Upper lobe of right lung (tissue), 1 donor: ENCODE results near the gene TBC1D21. TPM values are rescaled to one million over a fixed set of nuclear protein-coding genes. Genes with fewer than 3 reads are reported as not detected.

Experiments
- ATAC-seq: fragments of 200-7000 bp; cut with Tn5 transposase; one replicate; pipeline ENCODE4 v1.9.1; 2020; ENCODE audit warnings: mild to moderate bottlenecking, moderate library complexity
- DNase-seq: peaks from one replicate; pipeline ENCODE4 v3.0.0-alpha.2; 2020
- H3K27ac ChIP-seq: fragments of 200-600 bp; one replicate; pipeline ENCODE4 v1.8.0; 2022
- H3K27me3 ChIP-seq: fragments of 200-600 bp; one replicate; pipeline ENCODE4 v1.8.0; 2022; ENCODE audit warnings: mild to moderate bottlenecking
- H3K36me3 ChIP-seq: fragments of 200-600 bp; one replicate; pipeline ENCODE4 v1.8.0; 2022
- H3K4me1 ChIP-seq: fragments of 200-600 bp; one replicate; pipeline ENCODE4 v1.8.0; 2022
- H3K4me3 ChIP-seq: fragments of 200-600 bp; one replicate; pipeline ENCODE4 v1.8.0; 2022; ENCODE audit warnings: mild to moderate bottlenecking
- H3K9me3 ChIP-seq: fragments of 200-600 bp; one replicate; pipeline ENCODE4 v1.8.0; 2022
- intact Hi-C: fragments of 100-400 bp; cut with DNase I; formaldehyde crosslinking; loops from one replicate; pipeline ENCODE4 v1.11.0; 2022
- total RNA-seq: library from RNA; stranded (reverse); fragmentation: NEBNext Ultra II Directional; extraction: Animal tissue kit (Norgen Biotek cat#: 25700); gene quantifications from one replicate; pipeline ENCODE4 v1.2.1, GENCODE V29; 2021
- TF ChIP-seq, protein P1 (sequence below): fragments of 200-600 bp; IDR thresholded peaks from one replicate; pipeline ENCODE4 v1.8.0; 2022; ENCODE audit warnings: antibody characterized with exemption
- donor health status: DM: no; HTN: yes; CAD: no; lungs with severe emphysema.

TBC1D21 gene
- total RNA-seq, 1 donor from 2014 or later: not detected

GRCh38 chr15:73906346-73907034 lies 33.1 kb downstream of the TBC1D21 start:
- H3K27me3 ChIP-seq: no peaks in the 10 kb centered on the region
- no peak for DNase-seq
- no peaks in the 10 kb centered on the region for H3K36me3 ChIP-seq
- intact Hi-C loops: no loop called here
- no peaks in the 10 kb centered on the region for H3K4me1 ChIP-seq
- no peaks in the 10 kb centered on the region for H3K9me3 ChIP-seq
- no peak overlapping the region for H3K27ac ChIP-seq
- TF ChIP-seq, protein P1, sequence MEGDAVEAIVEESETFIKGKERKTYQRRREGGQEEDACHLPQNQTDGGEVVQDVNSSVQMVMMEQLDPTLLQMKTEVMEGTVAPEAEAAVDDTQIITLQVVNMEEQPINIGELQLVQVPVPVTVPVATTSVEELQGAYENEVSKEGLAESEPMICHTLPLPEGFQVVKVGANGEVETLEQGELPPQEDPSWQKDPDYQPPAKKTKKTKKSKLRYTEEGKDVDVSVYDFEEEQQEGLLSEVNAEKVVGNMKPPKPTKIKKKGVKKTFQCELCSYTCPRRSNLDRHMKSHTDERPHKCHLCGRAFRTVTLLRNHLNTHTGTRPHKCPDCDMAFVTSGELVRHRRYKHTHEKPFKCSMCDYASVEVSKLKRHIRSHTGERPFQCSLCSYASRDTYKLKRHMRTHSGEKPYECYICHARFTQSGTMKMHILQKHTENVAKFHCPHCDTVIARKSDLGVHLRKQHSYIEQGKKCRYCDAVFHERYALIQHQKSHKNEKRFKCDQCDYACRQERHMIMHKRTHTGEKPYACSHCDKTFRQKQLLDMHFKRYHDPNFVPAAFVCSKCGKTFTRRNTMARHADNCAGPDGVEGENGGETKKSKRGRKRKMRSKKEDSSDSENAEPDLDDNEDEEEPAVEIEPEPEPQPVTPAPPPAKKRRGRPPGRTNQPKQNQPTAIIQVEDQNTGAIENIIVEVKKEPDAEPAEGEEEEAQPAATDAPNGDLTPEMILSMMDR: no peak
- H3K4me3 ChIP-seq: no peak overlapping the region
- ATAC-seq: no peak

DNA sequence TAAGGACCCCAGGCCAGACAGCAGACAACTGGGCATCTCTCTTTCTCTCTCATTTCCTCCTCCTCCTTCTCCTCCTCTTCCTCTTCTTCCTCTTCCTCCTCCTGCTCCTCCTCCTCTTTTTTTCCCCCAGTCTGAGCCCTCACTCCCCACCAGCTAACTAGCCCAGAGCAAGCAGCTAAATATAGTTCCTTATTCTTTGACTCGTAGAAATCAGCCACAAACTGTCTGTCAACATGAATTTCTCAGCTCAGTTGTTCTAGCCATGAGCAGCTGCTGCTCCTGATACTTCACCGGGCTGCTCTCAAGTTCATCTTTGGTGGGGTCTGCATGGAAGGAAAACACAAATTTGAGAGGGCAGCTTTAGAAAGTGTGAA lies 33.7 kb downstream of the TBC1D21 start:
- Histone ChIP-seq H3K4me1 (no peaks in the 10 kb centered on the region), H3K4me3 (no peak overlapping the region), H3K27me3 (no peaks in the 10 kb centered on the region), H3K36me3 (no peaks in the 10 kb centered on the region), H3K9me3 (no peaks in the 10 kb centered on the region), H3K27ac (no peak overlapping the region)
- TF ChIP-seq, protein P1: no peak
- no peak for DNase-seq
- no peak for ATAC-seq
- intact Hi-C loops: no loop called here

DNA sequence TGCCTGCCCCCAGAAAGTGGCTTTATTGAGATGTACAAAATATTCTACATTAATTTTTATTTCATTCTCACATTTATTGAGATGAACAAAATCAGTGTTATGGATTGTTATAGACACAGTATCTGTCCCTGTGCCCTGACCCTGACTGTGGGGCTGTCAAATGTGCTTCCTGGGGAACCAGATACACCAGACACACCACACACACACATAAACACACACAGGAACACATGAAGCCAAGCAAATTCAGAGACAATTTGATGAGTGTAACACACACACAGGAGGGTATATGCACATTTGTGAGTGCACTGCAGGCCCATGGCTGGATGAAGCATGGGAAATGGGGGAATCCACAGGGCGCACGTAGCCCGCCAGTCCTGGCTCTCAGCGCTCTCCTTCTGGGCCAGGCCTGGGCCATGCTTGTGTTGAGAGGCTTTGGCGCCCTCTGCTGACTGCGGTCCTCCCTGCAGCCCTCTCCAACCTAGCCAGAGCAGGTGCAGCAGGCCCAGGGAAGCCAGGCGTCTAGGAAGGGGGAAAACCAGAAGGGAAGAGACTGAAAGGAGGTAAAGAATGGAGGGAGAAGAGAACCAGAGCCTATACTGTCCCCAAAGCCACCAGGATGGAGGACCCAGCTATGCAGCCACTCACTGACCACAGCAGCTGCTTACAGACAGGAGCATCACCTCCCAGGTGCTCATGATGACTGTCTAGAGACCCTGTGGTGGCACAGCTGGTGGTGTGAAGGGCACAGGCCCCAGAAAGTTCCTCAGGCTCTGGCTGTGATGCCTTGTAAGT lies 34.9 kb downstream of the TBC1D21 start:
- peak; percentile 97 for ATAC-seq
- TF ChIP-seq, protein P1: peak; percentile 92
- Histone ChIP-seq H3K27me3 (no peaks in the 10 kb centered on the region), H3K4me3 (no peak overlapping the region), H3K4me1 (no peaks in the 10 kb centered on the region), H3K9me3 (no peaks in the 10 kb centered on the region), H3K36me3 (no peaks in the 10 kb centered on the region), H3K27ac (no peak overlapping the region)
- DNase-seq: peak; percentile 89
- intact Hi-C loops: no loop called here

GRCh38 chr15:73908822-73909122 lies 35.4 kb downstream of the TBC1D21 start:
- Histone ChIP-seq H3K27me3 (no peaks in the 10 kb centered on the region), H3K36me3 (no peaks in the 10 kb centered on the region), H3K4me3 (no peak overlapping the region), H3K9me3 (no peaks in the 10 kb centered on the region), H3K27ac (no peak overlapping the region), H3K4me1 (no peaks in the 10 kb centered on the region)
- intact Hi-C loops: no loop called here
- DNase-seq (no peak), ATAC-seq (no peak)
- TF ChIP-seq, protein P1: no peak

DNA sequence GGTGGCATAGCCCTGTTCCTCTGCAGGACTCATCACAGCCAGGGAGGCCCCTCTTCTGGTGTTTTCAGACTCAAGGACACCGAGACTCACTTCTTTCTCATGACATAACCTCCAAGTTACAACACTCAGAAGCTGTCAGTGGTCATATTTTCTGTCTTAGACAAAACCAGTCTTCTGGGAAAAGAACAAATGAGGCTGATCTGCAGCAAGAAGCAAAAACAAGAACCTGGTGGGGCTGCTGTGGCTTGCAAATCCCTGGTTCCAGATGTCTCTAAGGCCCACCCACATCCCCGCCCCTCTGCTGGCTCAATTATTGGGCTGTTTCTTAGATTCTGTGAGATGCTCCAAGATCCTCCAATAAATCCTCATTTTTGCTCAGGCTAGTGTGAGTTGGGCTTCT lies 36.3 kb downstream of the TBC1D21 start:
- ATAC-seq: no peak
- no peak for DNase-seq
- TF ChIP-seq, protein P1: no peak
- H3K4me1 ChIP-seq: no peaks in the 10 kb centered on the region
- no peak overlapping the region for H3K4me3 ChIP-seq
- H3K27ac ChIP-seq: no peak overlapping the region
- H3K27me3 ChIP-seq: no peaks in the 10 kb centered on the region
- H3K9me3 ChIP-seq: no peaks in the 10 kb centered on the region
- intact Hi-C loops: no loop called here
- no peaks in the 10 kb centered on the region for H3K36me3 ChIP-seq
